AG04450 (cell line): ENCODE measurements around the gene XYLB. TPM values are rescaled to one million over a fixed set of nuclear protein-coding genes. Genes with fewer than 3 reads are reported as not detected.
"Not testable (repeated sequence)": the region's sequence is repeated elsewhere in the genome, so short reads cannot be mapped to it uniquely, and the experiment has no call there.

Source experiments
- CTCF ChIA-PET: fragments of 300-600, 350-600 bp; formaldehyde crosslinking; extraction: SDS; loops from one replicate; lab custom pipeline; 2022; ENCODE audit warnings: antibody characterized with exemption, inconsistent platforms; lab: Charles Lee
- POLR2A ChIA-PET: fragments of 350-600 bp; formaldehyde crosslinking; extraction: SDS; loops from one replicate; lab custom pipeline; 2021; ENCODE audit warnings: antibody characterized with exemption, inconsistent platforms; lab: Yijun Ruan, JAX
- DNase-seq: peaks from one replicate; pipeline ENCODE4 v3.0.0-alpha.2; 2011; ENCODE audit warnings: low read depth, low spot score
- H3K27ac ChIP-seq: one replicate; pipeline ENCODE4 v1.5.1; 2012; ENCODE audit warnings: low read depth, low read length, control low read depth
- H3K27me3 ChIP-seq: one replicate; pipeline ENCODE4 v1.6.0; 2012; ENCODE audit warnings: low read length; ENCODE audit not compliant: control insufficient read depth, insufficient read depth
- H3K4me3 ChIP-seq: 2 replicates; pipeline ENCODE4 v1.5.1; 2011; ENCODE audit warnings: mild to moderate bottlenecking, low read depth, low read length, control low read depth
- H3K9me3 ChIP-seq: 2 replicates; pipeline ENCODE4 v1.5.1; 2012; ENCODE audit warnings: low read length; ENCODE audit not compliant: control insufficient read depth, insufficient read depth
- polyA plus RNA-seq: library from polyadenylated mRNA; depleted of rRNA; stranded (reverse); fragments of >200 nt; gene quantifications from 2 replicates; pipeline ENCODE4 v1.2.3, GENCODE V29; 2011
- TF ChIP-seq, protein P1 (sequence below): IDR thresholded peaks from 2 replicates; pipeline ENCODE4 v1.5.1; 2011; ENCODE audit warnings: low read depth, low read length, control low read depth, inconsistent platforms

XYLB gene
- polyA plus RNA-seq, 1 experiment = 4.0 TPM

GRCh38 chr3:38401246-38401962 lies 54.8 kb downstream of the XYLB start:
- no peak overlapping the region for H3K4me3 ChIP-seq
- DNase-seq = no peak
- no peaks in the 10 kb centered on the region for H3K27me3 ChIP-seq
- POLR2A ChIA-PET = no interaction called here
- peaks cover 3% of the 10 kb centered on the region; the same call in 1 of the 2 replicates for H3K9me3 ChIP-seq
- H3K27ac ChIP-seq = no peak overlapping the region
- CTCF ChIA-PET = no interaction called here
- TF ChIP-seq, protein P1, sequence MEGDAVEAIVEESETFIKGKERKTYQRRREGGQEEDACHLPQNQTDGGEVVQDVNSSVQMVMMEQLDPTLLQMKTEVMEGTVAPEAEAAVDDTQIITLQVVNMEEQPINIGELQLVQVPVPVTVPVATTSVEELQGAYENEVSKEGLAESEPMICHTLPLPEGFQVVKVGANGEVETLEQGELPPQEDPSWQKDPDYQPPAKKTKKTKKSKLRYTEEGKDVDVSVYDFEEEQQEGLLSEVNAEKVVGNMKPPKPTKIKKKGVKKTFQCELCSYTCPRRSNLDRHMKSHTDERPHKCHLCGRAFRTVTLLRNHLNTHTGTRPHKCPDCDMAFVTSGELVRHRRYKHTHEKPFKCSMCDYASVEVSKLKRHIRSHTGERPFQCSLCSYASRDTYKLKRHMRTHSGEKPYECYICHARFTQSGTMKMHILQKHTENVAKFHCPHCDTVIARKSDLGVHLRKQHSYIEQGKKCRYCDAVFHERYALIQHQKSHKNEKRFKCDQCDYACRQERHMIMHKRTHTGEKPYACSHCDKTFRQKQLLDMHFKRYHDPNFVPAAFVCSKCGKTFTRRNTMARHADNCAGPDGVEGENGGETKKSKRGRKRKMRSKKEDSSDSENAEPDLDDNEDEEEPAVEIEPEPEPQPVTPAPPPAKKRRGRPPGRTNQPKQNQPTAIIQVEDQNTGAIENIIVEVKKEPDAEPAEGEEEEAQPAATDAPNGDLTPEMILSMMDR = no peak

DNA sequence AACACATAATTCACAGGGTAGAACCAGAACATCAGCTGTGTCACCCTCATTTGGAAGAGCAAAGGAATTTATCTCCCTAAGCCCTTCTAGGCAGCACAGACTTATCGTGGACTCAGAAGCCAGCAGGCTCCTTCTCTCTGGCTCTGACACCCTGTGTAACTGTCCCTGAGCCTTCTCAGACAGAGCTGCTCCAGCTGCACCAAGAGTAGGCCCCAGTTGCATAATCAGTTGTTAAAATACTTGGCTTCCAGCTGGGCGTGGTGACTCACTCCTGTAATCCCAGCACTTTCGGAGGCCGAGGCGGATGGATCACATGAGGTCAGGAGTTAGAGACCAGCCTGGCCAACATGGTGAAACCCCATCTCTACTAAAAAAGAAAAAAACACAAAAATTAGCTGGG lies 57.7 kb downstream of the XYLB start:
- no peak for DNase-seq
- no peak overlapping the region for H3K4me3 ChIP-seq
- CTCF ChIA-PET = no interaction called here
- no peak overlapping the region for H3K27ac ChIP-seq
- TF ChIP-seq, protein P1 = no peak
- POLR2A ChIA-PET = no interaction called here
- H3K27me3 ChIP-seq = no peaks in the 10 kb centered on the region
- peaks cover 3% of the 10 kb centered on the region; the same call in 1 of the 2 replicates for H3K9me3 ChIP-seq

DNA sequence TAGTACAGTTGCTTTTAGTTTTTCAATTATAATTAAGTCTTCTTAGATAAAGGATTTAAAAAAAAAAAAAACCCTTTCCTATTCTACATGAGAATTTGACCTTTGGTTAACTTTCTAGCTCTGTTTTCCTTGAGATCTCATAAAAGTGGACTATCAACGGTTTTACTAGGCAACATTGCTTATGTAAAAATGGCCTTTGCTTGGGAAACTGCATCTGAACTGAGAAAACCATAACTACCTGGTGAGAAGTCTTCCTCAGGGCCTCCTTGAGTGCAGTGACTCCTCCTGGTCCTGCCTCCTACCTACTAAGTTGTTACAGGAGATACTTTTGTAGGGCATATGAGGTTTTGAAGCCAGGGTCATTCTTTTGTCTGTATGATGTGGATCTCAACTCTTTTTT lies 65.0 kb downstream of the XYLB start:
- TF ChIP-seq, protein P1 = no peak

DNA sequence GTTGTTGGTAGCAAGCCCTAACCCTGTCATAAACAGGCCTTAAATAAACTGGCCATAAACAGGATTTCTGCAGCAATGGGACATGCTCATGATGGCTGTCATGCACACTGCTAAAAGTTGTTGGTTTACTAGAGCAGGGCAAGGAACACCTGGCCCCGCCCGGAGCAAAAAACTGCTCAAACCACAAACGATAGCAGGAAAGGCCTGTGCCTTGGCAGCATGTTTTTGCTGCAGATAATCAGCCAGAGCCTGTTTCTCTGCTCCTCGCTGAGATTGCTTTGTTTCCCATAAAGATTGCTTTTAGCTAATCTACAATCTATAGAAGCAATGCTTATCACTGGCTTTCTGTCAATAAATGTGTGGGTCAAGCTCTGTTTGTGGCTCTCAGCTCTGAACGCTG lies 74.2 kb downstream of the XYLB start:
- H3K9me3 ChIP-seq, H3K4me3 ChIP-seq, CTCF ChIA-PET, H3K27me3 ChIP-seq, DNase-seq, POLR2A ChIA-PET, H3K27ac ChIP-seq: not testable (repeated sequence)

More for the DNA sequence above, 65.0 kb downstream of the XYLB start:
- CTCF ChIA-PET = interaction anchor here (0.6 kb wide), 1 partner anchor 218 kb away, joined by 3 read pairs; no protein-coding TSS in a partner anchor
- Histone ChIP-seq H3K27ac (no peak overlapping the region), H3K9me3 (no peaks in the 10 kb centered on the region), H3K4me3 (no peak overlapping the region), H3K27me3 (no peaks in the 10 kb centered on the region)
- POLR2A ChIA-PET = no interaction called here
- DNase-seq = no peak

DNA sequence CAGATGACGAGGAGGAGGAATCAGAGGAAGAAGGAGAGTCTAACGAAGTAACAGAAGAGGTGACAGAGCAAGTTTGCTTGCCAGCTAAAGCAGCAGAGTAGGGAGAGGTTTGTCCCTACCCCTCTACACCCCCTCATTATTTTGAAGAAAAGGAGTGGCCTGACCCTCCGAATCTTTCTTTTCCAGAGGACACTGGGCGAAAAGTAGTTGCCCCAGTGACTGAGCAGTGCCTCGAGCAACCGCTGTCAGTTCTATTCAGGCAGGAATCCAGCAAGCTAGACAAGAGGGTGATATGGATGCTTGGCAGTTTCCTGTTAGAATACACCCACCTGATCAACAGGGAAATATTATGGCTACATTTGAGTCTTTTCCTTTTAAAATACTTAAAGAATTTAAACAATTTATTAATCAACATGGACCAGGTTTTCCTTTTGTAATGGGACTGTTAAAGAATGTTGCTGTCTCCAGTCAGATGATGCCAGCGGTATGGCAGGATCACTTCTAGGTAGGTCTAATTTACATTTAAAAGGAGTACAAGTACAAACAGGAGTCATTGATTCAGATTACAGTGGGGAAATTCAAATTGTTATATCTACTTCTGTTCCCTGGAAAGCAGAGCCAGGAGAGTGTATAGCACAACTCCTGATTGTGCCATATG lies 75.2 kb downstream of the XYLB start:
- ChIA-PET CTCF (no interaction called here), POLR2A (no interaction called here)
- TF ChIP-seq, protein P1 = no peak
- Histone ChIP-seq H3K9me3 (no peaks in the 10 kb centered on the region), H3K27me3 (no peaks in the 10 kb centered on the region), H3K4me3 (no peak overlapping the region), H3K27ac (no peak overlapping the region)
- no peak for DNase-seq

DNA sequence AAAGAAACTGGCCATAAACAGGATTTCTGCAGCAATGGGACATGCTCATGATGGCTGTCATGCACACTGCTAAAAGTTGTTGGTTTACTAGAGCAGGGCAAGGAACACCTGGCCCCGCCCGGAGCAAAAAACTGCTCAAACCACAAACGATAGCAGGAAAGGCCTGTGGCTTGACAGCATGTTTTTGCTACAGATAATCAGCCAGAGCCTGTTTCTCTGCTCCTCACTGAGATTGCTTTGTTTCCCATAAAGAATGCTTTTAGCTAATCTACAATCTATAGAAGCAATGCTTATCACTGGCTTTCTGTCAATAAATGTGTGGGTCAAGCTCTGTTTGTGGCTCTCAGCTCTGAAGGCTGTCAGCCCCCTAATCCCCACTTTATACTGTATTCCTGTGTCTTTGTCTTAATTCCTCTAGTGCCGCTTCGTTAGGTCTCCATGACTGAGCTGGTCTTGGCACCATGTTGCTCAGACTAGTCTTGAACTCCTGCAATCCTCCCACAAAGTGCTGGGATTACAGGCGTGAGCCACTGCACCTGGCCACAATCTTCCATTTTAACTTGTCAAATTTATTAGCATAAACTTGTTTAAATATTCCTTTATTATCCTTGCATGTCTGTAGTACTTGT lies 80.3 kb downstream of the XYLB start:
- CTCF ChIA-PET, H3K27me3 ChIP-seq, H3K9me3 ChIP-seq, H3K27ac ChIP-seq, H3K4me3 ChIP-seq, POLR2A ChIA-PET, DNase-seq: not testable (repeated sequence)

DNA sequence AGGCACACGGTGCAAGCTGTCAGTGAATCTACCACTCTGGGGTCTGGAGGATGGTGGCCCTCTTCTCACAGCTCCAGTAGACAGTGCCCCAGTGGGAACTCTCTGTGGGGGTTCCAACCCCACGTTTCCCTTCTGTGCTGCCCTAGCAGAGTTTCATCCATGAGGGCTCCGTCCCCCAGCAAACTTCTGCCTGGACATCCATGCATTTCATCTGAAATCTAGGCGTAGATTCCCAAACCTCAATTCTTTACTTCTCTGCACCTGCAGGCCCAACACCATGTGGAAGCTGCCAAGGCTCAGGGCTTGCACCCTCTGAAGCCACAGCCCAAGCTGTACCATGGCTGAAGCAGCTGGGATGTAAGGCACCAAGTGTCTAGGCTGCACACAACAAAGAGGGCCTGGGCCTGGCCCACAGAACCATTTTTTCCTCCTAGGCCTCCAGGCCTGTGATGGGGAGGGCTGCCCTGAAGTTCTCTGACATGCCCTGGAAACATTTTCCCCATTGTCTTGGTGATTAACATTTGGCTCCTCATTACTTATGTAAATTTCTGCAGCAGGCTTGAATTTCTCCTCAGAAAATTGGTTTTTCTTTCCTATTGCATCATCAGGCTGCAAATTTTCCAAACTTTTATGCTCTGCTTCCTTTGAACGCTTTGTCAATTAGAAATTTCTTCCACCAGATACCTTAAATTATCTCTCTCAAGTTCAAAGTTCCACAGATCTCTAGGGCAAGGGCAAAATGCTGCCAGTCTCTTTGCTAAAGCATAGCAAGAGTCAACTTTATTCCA lies 86.5 kb downstream of the XYLB start:
- CTCF ChIA-PET, H3K27me3 ChIP-seq, H3K4me3 ChIP-seq, POLR2A ChIA-PET, DNase-seq, H3K27ac ChIP-seq: not testable (repeated sequence)
- H3K9me3 ChIP-seq = peaks cover 14% of the 10 kb centered on the region

DNA sequence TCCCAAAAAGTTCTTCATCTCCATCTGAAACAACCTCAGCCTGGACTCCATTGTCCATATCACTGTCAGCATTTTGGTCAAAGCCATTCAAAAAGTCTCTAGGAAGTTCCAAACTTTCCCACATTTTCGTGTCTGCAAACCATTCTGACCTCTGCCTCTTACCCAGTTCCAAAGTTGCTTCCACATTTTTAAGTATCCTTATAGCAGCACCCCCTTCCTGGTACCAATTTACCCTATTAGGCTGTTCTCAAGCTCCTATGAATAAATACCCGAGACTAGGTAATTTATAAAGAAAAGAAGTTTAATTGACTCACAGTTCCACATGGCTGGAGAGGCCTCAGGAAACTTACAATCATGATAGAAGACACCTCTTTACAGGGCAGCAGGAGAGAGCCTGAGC lies 87.1 kb downstream of the XYLB start:
- DNase-seq, CTCF ChIA-PET, H3K27ac ChIP-seq, POLR2A ChIA-PET, H3K4me3 ChIP-seq, H3K27me3 ChIP-seq: not testable (repeated sequence)
- peaks cover 16% of the 10 kb centered on the region for H3K9me3 ChIP-seq
